Stimulated activated CD8-positive, alpha-beta memory T cell treated with anti-CD3 and anti-CD28 coated beads, Interleukin-12 subunit alpha, Interleukin-12 subunit beta, amount 100 ng/mL, for 1 hour (primary cell): ENCODE data around the gene LPIN2.

Source experiments
- DNase-seq: peaks from one replicate; pipeline ENCODE4 v3.0.0-alpha.2; 2020; ENCODE audit warnings: low read depth

The LPIN2 gene

DNA sequence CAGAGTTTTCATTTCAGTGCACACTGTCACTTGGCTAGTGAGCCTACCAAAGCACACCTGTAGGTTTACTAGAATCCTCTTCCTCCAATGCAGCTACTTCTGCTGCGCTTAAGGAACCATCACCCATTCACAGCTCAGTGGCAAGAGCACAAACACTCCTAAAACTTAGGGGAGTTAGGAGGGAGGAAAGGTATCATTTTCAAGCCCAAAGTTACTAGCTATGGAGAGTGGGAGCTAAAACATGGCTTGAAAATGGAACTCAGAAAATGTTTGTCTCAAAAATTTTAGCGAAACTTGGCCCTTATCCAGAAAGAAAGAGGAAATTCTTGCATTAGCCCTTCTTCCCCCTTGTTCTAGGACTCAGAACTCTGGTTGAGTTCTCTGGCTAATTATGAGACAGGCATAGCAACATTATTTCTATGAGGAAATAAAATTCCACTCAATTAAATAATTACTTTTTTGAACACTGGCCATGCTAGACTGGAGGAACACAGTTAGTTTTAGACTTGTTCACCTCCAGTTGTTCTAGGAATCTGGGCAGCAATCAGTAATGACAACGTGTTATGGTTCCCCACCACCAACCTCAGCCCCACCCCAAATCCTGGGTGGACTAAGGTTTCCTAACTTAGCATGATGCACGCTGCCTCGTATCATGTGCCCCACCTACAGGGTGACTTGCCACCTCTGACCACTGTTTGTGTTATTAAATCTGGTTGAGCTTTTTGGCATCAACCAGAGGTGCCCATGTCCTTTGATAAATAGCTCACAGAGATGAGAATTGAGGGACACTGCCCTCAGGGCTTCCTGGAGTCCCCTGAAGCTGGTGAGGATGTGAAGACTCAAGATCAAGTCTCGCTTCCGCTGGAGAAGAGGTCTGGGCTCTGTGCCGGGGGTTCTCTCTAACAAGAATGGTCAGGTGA, 32.8 kb downstream of the LPIN2 start:
- no peak for DNase-seq

DNA sequence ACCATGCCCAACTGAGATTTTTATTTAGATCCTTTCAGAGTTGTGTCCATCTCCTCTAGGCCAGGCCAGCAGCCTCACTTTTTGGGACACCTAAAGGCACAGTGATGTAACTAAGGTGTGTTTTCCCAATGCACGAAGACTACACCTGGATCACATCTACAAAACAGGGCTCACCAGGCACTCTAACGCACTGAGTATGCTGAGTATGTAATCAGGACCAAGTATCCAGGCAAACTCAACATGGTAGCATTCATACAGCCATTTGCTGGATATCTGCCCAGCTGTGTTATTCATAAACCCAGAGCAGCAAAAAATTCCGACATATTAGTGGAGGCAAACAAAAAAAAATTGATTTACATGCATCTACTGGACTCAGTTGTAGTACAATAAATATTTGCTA, 33.8 kb downstream of the LPIN2 start:
- no peak for DNase-seq

DNA sequence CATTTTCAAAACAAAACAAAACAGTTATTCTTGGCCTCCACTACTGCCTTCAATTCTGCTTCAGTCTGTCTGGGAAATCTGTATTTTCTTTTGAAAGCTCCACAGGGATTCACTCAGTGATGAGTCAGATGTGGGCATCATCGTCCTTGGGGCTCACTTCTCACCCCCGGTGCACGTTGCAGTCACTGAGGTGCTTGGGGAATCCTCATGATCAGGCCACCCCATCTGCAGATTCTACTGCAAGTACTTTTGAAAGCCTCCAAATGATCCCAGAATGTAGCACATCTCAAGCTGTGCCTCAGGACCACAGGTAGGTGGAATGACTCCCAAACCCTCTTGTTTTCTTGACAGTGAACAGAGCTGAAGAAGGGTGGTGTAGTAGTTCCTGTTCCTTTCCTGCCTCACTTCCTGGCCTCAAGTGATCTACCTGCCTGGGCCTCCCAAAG, 34.3 kb downstream of the LPIN2 start:
- no peak for DNase-seq

DNA sequence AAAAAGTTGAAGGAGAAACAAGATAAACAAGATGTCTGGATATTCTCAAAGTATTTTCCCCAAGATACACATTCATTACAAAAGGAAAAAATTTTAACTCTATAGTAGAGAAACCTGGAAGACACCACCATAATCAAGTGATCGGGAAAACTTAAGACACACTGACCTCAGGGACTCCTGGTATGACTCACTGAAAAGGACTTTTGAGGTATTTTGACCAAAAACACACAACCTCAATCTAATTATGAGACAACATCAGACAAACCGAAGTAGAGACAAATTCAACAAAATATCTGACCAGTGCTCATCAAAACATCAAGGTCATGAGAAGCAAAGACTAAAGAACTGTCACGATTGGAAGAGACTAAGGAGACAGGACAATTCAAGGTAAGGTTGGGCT, 34.7 kb downstream of the LPIN2 start:
- no peak for DNase-seq

DNA sequence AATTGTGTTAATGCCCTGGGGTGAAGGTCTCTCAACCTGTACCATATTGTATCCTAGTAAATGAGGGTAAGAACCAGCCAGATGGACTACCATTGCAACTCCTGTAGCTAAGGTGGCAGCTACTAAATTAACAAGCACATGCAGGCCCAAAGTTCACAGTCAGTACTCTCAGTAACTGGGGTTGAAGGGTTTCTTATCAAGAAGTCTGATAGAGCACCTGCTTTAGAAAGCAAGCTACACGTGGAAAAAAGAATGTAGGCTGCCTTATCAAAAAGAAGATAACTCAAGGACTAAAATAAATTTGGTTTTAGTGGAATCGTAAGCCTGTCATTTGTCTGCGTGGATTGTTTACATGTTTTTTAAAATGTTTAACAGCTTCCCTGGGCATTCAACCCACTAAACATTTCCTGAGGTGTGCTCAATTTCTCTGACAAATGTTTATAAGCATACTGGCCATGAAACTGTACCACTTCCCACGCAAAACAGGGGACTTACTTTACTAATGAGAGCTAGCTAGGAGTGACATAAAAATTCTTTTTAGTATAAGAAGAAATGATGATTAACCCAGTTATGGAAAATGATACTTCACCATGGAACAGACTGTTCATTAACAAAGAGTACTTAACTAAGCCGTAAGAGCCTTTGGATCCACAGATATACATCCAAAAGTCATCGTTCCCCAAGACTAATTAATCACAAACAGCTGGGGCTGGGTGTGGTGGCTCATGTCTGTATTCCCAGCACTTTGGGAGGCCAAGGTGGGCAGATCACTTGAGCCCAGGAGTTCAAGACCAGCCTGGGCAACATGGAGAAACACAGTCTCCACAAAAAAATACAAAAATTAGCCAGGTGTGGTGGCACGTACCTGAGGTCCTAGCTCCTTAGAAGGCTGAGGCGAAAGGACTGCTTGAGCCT, 36.5 kb downstream of the LPIN2 start:
- no peak for DNase-seq

DNA sequence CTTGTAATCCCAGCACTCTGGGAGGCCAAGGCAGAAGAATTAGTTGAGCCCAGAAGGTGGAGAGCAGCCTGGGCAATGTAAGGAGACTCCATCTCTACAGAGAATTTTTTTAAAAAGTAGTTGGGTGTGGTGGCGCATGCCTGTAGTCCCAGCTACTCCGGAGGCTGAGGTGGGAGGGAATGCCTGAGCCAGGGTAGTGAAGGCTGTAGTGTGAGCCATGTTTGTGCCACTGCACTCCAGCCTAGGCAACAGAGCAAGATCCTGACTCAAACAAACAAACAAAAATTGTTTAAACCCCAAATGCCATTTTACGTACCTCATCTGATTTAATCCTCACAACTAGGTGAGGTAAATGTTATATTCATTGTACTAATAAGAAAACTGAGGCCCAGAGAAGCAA, 38.2 kb downstream of the LPIN2 start:
- DNase-seq = no peak

DNA sequence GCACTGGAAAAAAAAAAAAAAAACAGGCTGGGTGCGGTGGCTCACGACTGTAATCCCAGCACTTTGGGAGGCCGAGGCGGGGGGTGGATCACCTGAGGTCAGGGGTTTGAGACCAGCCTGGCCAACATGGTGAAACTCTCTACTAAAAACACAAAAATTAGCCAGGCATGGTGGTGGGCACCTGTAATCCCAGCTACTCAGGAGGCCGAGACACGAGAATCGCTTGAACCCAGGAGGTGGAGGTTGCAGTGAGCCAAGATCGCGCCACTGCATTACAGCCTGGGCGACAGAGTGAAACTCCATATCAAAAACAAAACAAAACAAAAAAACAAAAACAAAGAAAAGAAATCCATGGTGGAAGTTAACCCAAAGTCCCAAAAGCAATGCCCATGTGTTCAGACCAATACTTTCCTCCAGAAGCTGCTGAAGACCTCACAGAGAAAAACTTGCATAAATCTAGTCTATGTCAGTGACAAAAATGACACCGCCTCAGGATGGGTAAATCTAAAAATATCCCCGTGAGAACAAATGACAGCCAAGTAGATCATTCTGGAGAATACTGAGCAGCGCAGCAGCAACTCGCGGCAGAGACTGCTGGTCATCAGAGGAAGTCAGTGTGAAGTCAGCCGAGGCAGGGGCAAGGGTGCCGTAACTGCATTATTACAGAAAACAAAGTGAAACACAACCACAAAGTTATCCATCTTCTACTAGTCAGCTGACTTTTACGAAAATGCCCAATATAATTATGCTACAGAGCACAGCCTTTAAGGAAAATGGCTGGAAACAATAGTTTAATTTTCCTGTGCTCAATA, 41.0 kb downstream of the LPIN2 start:
- peak; percentile 49 for DNase-seq

DNA sequence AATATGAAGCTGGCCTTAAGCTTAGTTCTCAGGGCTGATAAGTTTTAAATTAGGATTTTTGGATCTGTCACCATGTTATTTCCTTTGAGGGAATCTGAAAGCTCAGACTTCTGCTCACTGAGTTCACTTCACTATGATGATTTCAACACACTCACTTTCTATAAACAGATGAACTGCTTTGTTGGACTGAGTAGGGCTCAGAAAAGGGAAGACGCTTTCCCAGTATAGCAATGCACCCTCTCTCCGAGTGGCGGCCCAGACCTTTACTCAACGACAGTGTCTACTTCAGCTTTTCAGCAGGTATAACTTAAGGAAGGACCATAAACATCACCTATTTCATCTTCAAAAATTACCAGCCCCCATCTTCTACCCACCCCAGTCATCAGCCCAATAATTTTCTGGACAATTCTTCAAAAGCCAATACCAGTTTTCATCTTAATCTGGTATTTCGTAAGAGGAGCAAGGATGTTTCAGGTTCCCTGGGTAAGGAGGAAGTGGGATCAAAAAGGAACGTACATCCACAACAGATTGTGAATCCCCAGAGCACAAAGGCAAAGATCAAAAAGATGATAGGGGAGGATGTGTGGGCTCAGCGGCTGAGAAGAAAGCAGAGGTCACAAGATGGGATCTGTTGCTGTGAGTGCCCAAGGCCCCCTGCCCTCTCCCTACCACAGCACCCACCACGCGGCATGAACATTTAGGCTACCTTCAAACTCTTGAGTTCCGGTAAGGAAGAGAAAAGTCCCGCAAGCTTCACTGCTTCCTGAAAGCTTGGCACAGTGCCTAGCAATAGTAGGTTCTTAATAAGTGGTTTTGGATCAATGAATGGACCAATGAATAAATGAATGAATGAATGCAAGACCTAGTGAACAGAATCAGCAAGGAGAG, 41.9 kb downstream of the LPIN2 start:
- no peak for DNase-seq

DNA sequence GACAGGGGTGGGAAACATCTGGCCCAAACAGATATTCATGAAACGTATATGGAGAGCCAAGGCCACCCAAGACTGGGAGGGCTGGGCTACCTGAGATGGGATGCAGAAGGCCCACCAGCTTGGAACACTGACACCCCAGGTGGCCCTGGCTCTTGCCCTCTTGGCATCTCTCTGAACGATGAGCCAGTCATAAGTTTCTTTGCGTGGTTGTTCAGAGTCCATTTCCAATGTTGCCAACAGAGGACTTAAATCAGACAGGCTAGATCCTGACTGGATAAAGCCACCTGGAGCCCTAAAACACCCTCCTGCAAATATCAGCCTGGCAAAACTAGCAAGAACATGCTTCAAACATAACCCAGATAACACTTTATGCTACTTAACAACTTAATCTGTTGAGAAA, 42.6 kb downstream of the LPIN2 start:
- DNase-seq = no peak

DNA sequence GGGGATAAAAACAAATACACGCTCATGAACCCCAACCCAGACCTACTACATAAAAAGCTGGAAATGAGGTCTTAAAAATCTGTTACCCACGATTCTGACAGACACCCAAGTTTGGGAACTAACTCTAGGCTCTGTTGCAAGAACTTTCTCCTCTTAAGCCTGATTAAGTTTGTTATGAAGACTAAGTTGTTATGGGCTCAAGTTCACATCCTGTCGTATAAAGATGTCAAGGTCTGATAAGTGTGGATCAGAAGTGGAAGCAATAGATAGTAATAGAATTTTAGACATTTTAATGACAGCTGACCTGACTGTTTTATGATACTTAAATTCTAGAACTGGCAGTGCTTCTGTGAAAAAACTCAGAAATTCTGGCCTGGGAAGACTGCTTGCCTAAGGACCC, 43.2 kb downstream of the LPIN2 start:
- no peak for DNase-seq

DNA sequence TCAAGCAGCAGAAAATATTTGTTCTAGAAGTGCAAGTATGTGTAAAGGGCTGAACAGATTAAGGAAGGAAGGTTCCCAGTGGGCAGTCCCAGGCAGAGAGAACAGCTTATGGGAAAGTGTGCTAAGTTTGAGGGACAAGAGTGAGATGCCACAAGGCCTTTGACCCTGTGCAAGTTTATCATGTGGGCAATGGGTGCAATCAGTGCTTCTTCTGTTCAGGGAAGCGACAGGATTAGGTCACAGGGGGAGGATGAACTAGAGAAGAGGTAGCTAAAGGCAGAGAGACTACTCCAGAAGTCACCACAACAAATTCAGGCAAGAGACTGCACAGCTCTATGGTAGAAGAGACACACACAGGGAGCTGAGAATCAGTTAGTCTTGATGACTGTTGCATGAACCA, 44.3 kb downstream of the LPIN2 start:
- DNase-seq = no peak

DNA sequence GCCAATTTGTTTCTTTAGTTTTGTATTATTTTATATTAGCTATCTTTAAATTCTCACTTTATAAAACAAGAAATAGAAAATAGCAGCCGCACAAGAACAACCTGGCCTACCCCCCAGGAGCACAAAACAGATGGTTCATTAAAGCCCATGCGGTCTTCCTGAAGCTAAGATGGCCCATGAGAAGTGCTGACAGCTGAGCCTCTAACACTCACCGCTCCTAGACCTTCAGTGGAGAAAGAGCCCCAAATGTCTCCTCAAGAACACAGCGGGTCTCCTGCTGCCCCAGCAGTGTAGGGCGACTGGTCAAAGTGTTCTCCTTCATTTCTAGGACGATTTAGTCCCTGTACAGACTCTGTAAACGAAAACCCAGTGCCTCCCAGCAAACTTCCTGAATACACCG, 45.1 kb downstream of the LPIN2 start:
- DNase-seq = no peak

DNA sequence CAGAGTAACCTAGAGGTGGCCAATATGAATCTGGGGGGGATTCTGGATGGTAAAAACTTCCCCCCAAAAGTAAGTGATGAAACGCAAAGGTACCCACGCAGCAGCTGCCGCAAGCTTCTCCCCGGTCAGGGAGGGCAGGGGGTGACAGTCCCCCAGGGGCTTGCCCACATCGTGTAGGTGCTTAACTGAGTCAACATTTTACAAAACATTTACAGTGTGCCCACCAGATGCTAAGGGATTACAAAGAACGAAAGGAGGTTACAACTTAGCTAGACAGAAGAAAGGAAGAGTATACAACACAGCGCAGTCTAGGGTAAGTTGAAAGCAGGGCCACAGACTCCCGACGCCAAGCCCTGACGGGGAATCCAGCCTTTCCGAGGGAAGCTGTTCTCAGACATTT, 45.6 kb downstream of the LPIN2 start:
- no peak for DNase-seq

DNA sequence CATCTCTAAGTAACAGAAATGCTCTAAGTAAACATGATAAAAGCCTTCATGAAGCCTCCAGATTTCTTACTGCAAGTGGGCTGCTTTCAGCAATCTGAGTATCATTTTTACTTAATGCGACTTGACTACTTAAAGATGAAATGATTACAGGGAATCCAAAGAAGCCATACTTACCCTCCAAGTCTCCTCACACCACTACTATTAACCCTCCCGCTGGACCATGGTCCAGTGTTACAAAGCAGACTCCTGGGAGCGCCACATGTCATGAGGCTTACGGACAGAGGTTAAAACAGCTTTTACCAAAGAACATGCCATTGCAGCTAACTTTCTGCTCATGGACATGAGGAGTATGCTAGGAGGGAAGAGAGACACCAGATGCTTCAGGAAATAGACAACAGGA, 46.4 kb downstream of the LPIN2 start:
- DNase-seq = no peak

DNA sequence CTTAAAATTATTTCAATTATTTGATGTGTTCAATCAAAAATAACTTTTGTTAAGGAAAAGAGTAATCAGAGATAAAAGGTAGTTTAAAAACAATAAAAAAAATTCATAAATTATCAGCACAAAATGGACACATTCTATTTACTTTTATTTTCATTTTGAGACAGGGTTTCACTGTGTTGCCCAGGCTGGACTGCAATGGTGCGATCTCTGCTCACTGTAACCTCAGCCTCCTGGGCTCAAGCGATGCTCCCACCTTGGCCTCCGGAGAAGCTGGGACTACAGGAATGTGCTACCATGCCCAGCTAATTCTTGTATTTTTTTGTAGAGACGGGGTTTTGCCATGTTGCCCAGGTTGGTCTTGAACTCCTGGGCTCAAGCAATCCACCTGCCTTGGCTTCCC, 47.1 kb downstream of the LPIN2 start:
- no peak for DNase-seq

DNA sequence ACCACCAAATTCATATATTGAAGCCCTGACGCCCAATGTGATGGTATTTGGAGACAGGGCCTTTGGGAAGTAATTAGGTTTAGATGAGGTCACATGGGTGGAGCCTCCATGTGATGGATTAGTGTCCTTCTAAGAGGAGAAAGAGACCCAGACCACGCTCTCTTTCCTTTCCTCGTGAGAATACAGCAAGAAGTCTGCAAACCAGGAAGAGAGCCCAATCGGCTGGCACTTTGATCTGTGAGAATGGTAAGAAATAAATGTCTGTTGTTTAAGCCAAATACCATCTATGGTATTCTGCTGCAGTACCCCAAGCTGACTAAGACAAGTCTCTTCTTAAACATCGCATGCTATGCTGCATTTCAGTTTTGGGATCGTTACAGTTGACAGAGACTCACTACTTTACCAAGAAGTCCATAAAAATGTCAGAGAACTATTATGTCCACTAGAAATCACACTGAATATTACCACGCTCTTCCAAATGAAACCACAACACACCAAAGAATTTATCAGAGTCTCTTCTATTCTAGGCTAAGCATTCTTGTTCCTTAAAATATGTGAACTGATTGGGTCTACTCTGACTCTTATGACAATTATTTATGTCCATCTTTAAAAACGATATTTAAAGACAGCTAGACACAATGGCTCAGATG, 48.5 kb downstream of the LPIN2 start:
- no peak for DNase-seq
